CD4-positive, alpha-beta T cell treated with Interferon gamma for 1 hour (primary cell): Measurements from ENCODE around the gene NFIA.

Source experiments
- DNase-seq: peaks from one replicate; pipeline ENCODE4 v3.0.0-alpha.2; 2020

Gene NFIA

DNA sequence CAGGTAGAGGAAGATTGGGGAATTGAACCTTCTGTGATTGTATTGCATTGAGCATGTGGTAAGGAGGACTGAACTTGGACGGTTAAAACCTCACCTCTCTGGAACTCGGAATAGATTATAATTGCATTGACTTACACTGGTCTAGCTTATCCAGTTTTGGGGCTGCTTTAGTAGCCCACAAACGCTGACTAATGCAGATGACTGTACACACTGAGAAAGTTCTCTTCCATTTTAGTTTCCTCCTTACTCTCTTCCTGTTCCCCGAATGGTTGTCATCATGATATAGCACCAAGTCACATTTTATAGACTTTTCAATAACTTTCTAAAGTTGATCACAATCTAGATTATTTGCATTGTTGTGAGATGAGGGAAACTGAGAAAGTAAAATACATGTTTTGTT lies 78.2 kb downstream of the NFIA start:
- DNase-seq, result no peak

DNA sequence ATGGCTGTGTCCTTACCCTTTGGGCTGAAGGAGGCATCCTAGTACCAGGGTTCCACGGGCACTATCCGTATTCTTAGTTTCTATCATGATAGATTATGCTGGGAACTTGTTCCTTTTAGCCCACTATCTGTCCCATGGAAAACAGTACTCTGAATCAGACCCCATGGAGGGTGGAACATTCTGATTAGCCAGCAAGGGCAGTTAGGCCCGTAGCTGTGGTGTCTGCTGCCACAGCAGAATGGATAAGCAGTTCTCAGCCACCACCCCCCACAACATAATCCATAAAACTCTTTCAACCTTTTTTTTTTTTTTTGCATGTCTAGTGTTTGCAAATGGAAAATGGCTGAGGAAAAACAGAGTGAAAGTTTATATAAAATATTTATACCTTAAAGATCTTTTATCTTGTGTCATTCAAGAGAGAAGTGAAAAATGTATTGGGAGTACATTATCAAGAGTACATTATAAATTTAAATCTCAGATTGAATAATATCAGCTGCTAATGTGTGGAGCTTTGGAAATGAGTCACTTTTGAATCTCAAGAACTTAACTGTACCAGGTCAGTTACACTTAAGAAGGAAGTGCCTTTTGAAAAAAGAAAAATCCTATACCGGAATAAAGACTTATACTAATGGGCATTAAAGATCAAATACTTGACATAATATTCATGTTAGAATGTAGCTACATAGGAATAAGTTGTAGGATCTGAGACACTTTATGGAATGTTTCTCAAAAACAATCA lies 80.3 kb downstream of the NFIA start:
- no peak for DNase-seq

DNA sequence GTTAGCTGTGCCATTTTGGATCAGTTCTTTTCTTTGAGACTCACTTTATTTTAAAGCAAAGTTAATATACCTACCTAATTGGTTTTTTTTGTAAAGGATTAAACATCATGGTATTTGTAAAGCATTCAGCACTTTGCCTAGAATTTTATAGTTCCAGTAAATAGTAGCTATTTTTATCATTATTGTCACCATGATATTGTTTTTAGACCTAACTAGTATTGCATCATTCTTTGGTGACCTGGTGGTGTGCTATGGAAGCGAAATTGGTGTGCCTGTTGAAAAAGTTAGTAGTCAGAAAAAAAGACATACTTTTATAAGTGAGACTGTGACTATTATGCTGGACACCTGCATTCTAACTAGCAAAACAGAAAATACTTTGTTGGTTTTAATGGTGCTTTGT lies 81.0 kb downstream of the NFIA start:
- DNase-seq, result no peak

DNA sequence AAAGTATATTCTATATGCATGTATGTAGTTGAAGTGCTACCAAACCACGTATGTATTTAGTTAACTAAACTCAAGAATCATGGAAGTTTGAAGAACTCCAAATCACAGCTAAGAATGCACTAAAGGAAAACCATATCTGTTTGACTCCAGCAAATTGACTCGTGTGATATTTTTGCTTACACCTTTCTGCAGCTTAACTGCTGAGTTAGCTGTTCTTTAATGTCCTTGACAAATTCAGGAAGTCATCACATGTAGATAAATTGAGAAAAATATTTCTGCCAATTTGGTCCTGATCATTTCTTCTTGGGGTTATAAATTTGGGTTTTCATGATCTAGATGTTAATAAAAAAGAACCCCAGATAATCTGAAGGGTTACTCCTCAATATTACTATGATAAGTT lies 83.0 kb downstream of the NFIA start:
- DNase-seq, result no peak

DNA sequence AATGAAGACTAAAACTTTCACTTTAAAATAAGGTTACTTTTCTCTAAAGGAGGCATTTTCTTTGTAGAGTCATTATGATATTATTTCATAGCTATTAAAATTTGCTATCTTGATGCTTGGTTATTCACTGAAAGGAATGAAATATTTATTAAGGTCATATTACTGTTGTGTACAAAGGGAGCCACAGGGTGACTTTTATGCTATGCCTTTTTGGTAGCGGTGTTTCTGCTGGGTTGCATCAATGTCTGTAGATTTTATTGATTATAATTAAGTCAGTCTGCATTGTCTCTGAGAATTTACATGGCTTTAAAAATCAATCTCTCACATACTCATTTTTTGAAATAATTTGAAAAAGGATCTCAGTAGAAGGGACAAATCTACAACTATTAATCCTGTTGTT lies 84.9 kb downstream of the NFIA start:
- no peak for DNase-seq

DNA sequence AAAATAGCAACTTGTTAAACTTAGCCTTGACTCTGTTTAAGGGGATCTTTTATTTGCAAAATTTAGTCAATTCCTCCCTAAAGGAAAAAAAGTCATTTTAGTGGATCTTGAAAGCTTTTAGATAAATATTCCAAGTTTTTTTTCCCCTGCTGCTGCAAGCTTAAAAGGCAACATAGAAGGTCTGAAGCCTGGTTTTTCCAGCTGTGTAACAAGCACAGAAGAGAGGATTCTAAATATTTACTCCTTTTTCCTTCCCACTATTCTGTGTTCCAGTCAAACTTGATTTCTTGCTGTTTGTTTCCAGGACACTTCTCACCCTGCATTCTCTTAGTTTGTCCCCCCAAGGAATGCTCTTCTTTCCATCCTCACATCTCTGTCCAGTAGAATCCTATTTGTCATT lies 86.7 kb downstream of the NFIA start:
- no peak for DNase-seq

DNA sequence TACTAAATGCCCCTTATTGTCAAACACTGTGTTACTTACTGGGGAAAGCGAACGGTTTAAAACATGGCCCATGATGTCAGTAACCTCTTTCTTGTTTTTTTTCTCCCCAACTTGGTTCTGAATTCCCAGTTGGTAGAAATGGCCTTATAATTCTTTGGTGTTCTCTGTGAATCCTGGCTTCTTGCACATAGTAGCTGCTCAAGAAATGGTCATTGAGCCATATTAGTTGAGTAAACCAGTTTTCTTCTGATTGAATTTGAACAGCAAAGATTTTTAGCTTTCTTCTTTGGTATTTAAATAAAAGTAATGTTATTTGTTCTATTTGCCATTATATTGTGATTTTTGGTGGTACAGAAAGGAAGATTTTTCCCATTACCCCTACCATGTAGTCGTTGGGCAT lies 87.3 kb downstream of the NFIA start:
- DNase-seq, result no peak

DNA sequence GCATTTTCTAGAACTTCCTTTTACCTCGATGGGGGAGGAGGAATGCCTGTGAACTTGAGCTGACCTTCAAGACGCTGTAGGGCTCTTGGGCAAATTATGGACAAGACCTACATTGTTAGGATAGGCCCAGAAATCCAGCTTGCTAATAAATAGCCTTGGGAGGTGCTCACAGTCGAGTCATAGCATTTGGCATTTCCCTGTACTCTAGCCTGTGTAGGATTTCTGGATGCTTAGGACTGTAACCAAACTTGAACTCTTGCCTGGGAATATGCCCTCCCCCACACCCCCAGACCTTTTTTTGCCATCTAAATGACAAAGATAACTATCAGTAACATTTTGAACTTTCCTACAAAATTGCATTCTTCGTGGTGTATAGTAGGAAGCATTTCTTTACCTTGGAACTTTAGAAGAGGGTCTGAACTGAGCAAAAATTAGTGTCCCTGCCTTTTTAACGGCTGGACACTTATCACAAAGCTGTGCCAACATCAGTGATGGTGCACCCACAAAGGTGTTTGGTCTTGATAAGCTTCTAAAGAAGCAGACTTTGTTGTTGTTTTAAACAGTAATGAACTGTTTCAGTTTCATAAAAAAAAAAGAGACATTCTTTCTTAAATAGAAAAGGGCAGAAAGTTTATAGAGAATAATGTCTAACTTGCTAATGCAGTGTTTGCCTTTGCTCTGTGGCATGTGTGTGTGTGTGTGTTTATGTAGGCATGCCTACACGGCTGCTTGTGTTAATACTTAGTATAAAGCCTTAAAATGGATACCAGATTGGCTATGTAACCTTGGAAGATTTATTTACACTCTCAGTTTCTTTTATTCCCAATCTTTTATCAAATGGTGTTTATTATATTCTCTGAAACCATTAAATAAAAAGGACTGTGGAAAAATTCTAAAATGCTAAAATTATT lies 88.2 kb downstream of the NFIA start:
- DNase-seq, result no peak

DNA sequence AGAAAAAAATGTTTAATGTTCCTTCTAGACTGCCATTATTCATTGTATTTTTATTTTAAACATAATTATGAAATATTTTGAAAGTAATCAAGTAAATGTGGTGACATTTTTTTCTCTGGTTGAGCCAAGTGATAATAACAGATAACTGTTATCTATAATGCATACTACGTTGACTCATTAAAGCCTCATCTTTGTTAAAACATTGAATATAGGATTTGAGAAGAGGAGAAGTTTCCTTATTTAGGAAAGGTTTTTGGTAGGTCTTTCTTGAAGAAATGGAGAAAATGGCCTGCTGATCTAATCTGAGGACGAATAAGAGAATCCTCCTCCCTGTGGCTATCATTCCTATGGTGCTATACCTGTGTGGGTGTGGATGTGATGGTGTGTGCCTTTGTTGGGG lies 89.0 kb downstream of the NFIA start:
- no peak for DNase-seq

DNA sequence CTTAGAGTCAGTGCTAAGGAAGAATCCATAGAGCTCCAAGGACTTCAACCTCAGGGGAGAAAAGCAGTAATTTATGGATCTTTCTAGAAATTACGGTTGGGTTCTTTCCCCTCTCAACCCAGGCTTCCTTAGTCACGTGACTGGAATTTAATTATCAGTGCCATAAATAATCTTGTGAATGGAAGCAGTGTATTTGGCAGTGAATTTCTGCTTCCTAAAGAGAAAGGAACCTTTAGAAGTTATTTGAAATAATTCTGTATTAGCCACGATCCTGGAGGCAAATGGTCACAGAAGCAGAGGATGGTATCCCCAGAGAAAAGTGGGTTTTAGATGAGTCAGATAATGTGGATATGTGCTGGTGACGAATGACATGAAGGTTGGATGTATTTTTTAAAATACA lies 89.6 kb downstream of the NFIA start:
- no peak for DNase-seq

DNA sequence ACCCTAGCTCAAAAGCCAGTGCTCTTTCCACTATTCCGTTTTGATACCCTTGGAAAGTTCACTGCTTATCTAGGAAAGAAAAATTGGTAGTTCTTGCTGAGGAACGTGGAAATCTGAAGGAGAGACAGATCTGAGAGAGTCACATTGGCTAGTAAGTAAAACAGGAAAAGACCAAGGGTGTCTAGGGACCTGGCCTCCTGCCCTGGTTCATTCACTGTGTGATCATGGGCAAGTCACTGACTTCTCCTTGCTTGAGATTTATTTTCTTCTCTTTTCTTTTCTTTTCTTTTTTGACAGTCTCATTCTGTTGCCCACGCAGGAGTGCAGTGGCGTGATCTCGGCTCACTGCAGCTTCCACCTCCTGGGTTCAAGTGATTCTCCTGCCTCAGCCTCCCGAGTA lies 90.8 kb downstream of the NFIA start:
- no peak for DNase-seq

DNA sequence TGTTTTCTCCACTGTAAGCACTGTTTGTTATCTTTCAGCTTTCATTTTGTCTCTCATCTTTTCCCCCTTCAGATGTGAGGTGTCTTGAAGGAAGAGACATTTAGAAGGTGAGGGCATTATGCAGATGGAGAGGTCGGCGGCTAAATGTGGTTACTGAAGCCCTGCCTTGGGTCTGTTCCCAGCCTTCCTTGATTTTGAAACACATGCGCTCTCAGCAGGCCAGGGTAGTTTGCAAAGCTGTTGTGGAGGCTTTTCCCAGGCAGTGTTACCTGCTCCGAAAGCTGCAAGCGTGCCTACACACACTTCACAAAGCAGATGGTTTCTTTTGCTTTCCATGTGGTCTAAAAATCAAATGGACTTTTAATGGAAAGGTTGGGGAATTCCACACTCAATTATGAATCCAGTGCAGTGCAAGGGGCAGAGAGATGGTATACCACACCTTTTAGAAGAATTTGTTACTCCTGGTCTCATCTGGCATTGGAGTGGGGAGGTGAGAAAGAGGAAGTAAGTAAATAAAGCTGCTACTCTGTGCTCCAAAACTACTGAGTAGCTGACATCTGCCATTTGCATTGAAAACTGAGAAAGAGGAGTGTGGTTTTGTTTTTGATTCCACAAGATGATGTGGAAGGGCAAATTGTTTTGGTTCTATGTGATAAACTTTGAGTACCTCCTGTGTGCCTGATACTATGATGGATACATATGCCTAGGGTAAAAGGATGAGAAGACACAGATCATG lies 91.9 kb downstream of the NFIA start:
- no peak for DNase-seq

DNA sequence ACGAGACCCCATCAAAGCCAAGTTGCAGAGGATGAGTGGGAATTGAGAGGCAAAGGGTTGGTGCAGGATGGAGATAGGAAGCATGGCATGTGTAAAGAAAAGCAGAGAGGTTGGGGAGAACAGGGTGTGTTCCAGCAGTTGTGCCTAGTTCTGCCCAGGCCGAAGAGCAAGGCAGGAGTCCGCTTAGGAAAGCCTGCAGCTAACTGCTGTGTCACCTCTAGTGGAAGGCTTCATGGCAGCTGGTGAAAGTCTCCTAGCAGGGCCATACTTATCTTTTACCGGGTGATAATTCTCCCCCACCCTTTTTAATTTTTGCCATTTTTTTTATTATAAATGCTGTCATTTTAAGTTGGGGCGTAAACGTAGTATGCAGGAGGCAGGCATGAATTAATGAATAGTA lies 93.6 kb downstream of the NFIA start:
- no peak for DNase-seq

DNA sequence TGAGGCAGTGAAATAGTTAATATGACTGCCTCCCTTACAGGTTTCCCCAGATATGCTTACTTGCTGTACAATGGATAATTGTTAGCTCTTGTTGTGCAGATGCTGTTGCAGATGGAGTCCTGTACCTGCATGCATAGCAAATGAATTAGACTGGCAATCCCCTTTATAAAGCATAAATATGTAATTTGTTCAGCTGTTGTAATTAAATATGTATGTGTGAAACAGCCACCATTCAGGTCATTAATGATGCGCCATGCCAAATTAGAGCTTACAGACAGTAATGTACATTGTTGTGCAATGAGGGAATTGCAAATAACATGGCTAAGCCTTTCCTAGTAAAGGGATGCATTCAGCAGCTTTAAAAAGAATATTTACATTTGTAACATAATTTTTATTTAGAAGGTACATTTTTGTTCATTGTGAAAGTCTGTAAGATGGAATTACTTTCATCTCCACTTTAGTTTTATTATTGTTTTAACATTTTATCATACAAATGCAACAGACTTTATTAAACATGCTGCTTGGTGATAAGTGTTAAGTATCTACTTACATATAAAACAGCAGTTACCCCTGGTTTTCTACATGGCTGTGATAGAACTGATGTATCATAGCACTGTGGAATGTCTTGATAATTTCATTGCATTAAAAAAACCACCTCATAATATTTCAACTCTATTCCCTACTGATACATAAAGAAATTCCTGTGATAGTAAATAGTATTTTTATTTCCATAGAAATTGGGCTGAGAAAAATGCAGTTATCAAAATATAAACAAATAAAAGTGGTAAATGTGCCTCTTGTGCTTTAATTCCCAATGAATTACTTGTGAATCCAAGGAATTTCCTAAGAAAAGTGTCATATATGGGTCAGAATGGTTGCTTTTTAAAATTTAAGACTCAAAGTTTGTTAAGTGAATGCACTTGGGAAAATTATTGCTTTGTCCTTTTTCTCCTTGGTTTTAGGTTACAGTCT lies 99.0 kb downstream of the NFIA start:
- no peak for DNase-seq

DNA sequence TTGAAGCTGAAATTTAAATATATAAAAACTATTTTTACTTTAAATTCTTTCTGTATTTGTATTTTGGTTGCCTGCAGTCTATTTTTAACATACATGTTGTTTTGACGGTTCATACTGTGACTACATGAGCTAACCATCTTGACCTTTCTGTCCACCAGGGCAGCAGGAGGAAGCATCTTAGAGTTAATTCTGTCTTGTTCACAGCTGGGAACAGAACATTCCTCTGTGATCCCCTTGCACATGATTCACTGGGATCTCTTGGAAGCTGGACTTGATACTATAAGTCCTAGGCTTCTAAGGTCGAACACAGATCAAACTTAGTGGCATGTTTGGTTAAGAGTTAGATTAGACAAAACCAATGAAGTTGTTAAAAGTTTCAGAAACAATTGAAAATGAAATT lies 99.7 kb downstream of the NFIA start:
- DNase-seq, result no peak

DNA sequence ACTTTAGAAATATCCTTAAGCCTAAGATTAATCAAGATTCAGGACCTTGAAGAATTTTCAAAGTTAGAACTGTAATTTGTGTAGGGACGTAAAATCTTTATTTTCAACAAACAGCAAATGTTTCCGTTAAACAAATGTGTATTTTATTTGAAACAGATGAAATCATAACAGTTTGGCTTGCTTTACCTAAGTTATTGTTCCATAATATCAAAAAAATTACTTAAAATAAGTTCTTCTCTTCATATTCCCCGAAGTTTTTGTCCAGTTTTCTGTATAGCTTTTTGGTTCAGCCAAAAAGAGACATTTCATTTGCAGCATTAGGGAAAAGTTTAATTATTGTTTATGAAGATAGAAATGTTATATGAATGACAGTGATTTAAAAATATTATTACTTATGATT lies 100.1 kb downstream of the NFIA start:
- no peak for DNase-seq

DNA sequence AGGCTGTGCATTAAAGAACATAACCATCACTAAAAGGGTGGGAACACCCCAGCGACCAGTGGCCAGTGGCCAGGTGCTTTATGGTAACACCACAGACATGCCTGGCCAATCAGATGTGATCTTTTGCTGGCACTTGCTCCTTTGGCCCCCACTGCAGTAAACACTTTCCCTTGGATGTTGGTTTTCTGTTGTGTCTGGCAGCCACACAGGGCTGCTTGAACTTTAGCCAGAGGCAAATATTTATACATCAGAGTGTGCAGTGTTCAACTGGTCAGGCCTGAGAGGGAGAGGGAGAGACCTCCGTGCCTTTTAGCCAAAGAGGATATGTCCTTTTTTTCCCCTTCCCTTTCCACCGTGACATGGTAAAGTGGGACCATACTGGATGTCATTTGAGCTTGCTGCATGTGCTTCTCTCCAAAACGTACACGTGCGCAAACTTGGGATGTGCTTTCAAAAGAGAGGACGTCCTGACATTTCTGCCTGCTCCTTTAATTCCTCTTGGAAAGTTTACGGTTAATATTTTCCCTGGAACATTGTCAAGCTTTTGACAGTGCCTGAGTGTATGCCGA lies 101.2 kb downstream of the NFIA start:
- DNase-seq, result no peak

DNA sequence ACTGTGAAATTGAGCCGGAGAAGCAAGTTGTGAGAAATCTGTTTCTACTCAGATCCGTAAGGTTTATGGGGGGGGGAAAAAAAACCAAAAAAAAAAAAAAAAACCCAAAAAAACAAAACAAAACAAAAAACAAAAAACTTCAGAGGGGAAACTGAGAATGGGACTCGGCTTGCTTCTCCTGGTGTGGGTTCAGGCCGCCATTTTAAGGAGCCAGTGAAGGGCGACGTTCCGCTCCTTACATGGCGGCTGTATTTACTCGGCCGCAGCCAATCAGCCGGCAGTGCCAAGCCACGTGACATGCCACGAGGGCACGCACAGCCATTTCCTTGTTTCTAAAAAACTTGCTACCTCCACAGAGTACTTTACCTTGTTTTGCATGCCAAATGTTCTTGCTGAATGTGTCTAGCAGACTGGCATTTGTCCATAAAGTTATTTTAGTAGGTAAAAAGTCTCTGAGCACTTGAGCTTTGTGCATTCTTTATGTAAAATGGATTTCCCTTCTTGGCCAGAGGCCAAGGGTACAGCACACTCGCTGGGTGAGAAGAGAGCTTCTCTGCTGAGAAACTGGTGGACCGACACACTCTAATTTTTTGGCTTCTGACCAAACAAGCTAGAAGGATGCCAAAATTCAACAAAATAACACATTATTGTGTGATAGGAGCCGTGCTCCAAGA lies 101.8 kb downstream of the NFIA start:
- no peak for DNase-seq

DNA sequence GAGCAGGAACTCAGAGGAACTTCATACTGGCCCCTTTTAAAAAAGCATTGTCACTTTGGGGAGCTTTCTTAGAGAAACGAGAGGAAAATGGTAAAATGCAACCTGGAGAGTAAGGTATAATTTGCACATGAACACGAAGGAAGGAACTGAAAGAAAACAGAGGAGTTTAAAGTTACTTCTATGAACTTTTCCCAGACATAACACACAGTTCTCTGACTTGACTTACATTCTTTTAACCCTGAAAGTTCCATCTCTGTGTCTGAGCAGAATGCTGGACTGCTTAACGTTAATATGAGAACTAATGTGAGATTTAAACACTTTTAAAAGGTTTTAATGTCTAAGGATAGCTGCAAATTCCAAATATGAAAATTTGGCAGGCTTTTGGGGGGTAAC lies 102.3 kb downstream of the NFIA start:
- no peak for DNase-seq

DNA sequence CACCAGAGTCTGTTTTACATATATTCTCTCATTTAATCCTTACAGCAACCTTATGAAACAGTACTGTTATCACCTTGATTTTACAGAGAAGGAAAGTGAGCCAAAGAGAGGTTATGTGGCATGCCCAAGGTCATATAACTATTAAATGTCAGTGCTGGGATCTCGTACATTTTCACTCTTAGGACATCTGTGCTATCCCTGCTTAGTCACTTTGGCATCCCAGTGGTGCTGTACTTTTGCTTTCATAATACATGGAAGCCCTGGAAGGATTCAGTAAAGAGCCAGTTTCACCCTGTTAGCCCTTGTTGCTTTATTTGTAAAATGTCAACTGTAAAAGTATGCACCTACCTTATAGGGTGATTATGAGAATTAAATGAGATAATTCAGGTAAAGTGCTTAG lies 104.4 kb downstream of the NFIA start:
- no peak for DNase-seq

DNA sequence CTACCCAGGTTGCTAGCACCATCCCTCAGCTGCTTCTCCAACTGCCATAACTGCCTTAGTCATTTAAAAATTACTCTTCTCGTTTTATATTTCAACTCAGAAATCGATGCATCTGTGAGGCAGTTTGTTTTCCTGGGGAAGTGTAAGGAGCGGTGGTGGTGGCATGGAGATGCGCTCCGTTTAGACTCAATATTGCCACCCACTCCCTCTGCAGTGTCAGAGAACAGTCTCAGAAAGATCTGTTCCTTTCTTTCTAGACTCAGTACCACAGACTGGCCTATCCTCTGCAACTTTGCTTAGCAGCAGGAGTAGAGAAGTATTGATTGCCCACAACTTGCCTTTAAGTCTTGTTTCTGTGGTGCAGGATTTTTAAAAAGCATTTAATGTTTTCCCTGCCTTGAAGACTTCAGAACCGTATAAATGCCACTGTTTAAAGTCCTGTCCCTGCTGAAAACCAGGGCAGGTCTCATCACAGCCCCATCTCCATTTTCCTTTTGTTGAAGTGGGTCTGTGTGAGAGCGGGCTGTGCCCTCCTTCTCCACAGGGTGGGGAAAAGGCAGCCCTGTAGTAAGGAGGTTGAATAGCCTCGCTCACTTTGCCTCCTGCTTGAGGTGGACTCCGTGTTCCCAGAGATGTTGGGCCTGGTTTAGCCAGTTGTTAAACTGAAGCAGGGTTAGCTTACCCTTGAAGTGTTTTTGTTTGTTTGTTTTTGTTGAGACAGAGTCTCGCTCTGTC lies 105.2 kb downstream of the NFIA start:
- no peak for DNase-seq
